ENCODE measurements around the gene ARG2.
A peak's percentile ranks its signal among the peaks of the same experiment; 100 is the strongest.

Gene ARG2

DNA sequence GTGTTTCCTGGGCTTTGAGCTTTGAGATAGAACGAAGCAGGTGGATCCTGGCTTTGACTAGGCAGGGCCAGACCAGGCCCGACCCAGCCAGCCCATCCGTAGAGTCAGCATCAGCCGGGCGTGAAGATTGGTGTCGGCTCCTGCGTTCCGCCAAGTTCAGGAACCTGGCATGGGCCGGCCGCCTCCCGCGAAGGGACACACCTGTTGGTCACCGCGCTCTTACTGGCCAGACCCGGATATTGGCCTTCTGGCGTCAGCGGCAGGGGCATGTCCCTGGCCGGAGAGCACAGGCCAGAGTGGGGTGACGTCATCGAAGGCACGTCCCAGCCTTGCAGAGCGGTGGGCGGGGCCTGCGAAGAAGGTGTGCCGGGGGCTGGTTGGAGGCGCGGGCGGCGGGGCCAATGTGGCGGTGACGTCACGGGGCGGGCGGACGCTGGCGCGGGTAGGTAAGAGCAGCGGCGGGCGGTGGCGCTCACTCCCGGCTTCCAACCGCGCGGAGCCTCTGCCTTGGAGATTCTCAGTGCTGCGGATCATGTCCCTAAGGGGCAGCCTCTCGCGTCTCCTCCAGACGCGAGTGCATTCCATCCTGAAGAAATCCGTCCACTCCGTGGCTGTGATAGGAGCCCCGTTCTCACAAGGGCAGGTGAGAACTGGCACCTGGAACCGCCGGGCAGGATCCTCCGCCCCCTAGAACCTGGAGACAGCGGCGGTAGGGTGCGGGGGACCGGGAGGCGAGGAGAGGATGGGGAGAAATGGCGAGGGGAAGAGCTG, at the start of gene ARG2:
Gene ARG2, plus strand, starts transcription at position 475 of the 771 bp plus-strand sequence. Its CDS starts 58 bp downstream, at position 533.
- peak; percentile 87 for DNase-seq

GRCh38 chr14:67570453-67570852, 49.3 kb upstream of the ARG2 start:
- DNase-seq: no peak

- DNase-seq: peak; percentile 13
Measured at GRCh38 chr14:67571275-67571990, 48.3 kb upstream of the ARG2 start.

- no peak for DNase-seq
Measured at GRCh38 chr14:67571991-67572323, 47.8 kb upstream of the ARG2 start.

DNA sequence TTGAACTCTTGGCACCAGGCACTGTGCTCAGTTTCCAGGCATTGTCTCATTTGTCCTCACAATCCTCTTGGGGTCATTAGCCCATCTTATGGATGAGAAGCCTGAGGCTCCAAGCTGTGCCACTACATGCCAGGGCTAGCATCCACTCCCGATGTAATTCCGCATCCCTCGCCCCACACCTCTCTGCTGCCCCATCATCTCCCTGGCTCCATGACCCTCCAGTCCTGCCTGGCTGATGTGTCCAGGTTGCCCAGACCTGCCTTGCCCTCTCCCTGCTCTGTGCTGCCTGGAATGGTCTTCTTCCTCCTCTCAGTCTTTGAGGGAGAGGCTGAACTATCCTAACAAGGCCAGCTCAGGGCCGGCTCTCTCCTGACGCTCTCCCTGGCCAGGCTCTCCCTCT, 47.1 kb upstream of the ARG2 start:
- DNase-seq: no peak

DNA sequence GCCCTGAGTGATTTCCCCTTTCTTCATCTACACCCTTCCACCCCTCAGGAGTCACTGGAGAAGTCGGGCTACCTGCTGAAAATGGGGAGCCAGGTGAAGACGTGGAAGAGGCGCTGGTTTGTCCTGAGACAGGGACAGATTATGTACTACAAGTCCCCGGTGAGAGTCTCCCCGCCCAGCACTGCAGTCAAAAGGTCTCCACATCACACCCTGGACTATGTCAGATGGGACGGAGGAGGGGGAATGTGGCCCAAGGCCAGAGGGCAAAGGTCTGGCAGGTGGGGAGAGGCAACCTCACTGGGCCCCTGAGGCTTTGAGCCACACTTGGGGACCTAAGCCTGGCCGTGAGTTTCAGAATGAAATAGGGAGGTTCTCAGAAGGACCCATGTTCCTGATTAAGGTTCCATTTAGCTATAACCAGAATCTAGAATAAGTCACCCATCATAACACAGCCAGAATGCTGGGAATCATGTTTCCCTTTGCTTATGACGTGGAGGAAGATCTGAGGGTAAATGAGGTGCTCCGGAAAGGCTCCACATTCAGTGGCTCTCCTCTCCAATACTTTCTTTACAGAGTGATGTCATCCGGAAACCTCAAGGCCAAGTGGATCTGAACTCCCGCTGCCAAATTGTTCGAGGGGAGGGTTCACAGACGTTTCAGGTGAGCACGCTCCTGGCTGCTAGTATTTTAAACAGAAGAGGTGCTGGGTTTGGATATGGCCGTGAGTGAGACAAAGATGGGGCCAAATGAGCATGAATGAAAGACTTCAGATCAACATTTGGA, 46.3 kb upstream of the ARG2 start:
- DNase-seq: no peak

DNA sequence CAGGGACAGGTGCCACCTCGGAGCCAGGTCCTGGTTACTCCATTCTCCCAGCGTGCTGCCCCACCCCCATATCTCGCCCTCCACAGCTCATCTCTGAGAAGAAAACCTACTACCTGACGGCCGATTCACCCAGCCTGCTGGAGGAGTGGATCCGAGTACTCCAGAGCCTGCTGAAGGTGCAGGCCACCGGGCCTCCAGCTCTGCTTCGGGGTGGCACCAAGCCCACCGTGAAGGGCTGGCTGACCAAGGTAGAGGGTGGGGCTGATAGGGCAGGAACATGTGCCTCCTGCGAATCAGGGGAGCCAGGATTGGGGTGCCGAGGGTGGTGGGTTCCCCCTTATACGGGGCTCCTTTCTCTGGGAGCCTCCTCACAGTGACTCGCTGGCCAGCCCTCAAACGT, 45.6 kb upstream of the ARG2 start:
- DNase-seq: no peak

GRCh38 chr14:67574806-67575205, 44.9 kb upstream of the ARG2 start:
- no peak for DNase-seq

- no peak for DNase-seq
Measured at GRCh38 chr14:67575684-67576083, 44.0 kb upstream of the ARG2 start.

- DNase-seq: no peak
Measured at GRCh38 chr14:67576216-67576955, 43.3 kb upstream of the ARG2 start.

DNA sequence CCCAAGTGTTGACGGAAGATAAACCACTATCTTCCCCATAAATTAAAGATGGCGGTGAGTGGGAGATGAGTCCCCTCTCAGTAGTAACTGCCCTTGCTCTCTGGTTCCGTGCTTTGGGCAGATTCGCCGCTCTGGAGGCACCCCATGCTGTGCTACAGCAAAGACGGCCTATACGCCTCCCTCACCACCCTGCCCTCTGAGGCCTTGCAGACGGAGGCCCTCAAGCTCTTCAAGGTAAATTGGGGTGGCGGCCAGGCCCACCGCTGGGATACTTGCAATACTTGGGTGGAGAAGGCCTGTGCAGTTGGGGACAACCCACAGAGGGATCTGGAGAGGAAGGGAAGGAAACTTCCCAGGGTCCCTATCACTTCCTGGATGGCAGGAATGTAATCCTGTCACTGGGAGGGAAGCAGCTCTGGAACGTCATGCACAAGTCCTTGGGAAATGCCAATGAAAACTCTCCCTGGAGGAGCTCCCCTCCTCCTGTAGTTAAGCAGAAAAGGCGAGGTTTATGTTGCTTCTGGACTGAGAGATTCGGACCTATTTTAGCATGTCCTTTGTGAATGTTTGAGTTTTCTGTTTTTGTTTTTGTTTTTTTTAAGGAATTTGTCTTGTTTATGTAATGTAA, 42.4 kb upstream of the ARG2 start:
- no peak for DNase-seq

DNA sequence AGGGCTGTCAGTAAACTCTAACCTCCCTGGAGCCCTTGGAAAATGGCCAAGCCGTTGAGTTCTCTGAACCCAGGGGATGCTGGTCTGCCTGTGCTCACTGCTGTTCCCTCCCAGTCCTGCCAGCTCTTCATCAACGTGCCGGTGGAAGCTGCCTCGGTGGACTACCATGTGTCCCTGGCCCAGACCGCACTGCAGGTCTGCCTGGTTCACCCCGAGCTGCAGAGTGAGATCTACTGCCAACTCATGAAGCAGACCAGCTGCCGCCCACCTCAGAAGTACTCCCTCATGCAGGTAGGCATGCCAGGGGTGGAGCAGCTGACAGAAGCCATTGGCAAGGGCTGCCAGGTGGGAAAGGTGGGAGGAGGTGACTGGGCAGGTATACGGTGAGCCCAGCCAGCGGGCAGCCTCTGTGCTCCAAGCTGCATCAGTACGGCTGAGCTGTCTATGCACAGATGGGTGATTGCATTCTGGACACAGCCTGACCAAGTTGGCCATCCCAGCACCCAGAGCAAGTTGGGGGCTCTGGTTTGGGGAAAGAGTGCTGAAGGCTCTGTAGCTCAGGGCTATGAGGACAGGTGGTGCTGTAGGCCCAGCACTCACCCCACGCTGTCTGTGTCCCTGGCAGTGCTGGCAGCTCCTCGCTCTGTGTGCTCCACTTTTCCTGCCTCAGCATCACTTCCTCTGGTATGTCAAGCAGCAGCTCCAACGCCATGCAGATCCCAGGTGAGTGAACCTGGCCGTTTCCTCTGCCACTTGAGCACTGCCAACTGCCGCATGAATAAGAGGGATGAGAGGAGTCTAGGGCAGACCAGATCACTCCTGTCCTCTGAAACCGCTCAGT, 41.6 kb upstream of the ARG2 start:
- DNase-seq: no peak

DNA sequence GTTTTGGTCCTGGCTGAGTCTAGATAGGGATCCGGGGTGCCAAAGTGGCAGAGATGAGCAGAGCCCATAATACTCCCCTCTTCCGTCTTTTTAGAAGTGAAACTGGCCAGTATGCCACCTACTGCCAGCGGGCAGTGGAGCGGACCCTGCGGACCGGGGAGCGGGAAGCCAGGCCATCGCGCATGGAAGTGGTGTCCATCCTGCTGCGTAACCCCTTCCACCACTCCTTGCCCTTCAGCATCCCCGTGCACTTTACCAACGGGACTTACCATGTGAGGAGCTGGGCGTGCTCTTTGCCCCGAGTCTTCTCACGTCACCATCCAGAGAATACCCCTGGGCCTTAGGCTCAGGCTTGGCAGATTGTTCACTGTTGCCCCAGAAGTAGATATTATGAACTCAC, 40.7 kb upstream of the ARG2 start:
- no peak for DNase-seq

DNA sequence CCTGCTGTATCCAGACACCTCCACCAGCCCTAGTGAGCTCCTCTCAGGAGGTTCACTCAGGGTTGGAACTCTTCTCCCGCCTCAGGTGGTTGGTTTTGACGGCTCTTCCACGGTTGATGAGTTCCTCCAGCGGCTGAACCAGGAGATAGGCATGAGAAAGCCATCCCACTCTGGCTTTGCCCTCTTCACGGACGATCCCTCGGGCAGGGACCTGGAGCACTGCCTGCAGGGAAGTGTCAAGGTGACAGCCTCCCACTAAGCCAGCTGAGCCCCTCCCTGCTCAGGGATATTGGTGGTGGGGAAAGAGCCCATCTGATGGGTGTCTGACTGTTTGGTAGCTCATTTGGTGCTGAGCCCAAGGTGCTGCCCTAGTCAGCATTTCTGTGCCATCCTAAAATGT, 40.1 kb upstream of the ARG2 start:
- DNase-seq: no peak

GRCh38 chr14:67580336-67581171, 39.2 kb upstream of the ARG2 start:
- DNase-seq: no peak

DNA sequence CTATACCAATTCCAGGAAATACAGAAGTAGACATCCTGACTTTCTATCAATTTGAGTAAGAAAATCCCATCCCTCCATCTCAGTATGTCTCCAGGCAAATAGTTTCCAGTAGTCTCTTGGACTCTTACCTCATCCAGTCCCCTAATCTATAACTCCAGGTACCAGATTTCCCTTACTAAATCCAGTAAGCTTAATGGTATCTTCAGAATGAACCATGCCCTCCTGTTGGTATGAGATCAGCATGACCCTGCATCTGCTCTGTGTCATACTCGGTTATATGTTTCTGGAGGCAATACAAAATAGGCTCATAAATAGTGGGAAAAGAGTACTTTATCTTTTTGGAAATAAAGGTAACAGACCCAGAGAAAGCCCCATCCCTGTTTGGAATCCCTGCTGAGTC, 38.1 kb upstream of the ARG2 start:
- no peak for DNase-seq

DNA sequence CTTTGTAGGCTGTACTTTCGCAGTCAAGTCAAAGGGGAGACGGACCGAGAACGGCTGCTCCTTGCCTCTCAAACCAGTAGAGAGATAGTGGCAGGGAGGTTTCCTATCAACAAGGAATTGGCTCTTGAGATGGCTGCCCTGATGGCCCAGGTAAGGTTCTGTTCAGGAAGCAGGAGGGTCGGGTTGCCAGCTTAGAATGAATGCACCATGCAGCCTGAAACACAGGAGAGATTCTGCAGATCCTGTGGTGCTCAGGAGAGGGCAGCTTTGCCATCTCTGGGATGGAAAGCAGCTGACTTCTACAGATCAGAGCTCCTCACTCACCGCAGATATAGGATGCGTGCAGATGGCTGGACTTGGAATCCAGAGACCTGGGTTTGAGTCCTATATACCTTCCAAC, 37.7 kb upstream of the ARG2 start:
- DNase-seq: no peak

GRCh38 chr14:67583711-67584644, 35.7 kb upstream of the ARG2 start:
- DNase-seq: no peak

DNA sequence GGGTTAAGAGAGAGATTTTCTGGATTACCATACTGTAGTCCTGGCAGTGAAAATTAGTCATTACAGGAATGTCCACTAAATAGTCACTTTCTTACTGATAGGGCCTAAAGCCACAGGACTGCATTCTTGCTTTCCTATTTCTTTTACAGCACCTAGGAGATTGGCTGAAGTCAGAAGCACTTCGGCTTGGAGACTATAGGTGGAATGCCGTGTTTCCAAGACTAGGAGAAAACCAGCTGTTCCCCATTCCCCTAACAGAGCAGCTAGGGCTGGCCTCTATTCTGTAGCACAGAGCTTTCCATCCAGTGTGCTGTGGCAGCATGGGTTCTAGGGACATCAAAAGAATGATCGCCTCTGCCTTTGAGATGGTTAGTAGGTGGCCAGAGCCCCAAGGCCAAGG, 34.7 kb upstream of the ARG2 start:
- DNase-seq: no peak

GRCh38 chr14:67586369-67586768, 33.4 kb upstream of the ARG2 start:
- DNase-seq: no peak
